ENCODE measurements around the gene APBA2. TPM values are rescaled to one million over a fixed set of nuclear protein-coding genes. Genes with fewer than 3 reads are reported as not detected.

The APBA2 gene
- total and polyA plus RNA-seq, 2 of the 13 experiments (the other 11 are each of a cell fraction or from before 2014, with no cell fraction given): 0.62 to 2.3 TPM

DNA sequence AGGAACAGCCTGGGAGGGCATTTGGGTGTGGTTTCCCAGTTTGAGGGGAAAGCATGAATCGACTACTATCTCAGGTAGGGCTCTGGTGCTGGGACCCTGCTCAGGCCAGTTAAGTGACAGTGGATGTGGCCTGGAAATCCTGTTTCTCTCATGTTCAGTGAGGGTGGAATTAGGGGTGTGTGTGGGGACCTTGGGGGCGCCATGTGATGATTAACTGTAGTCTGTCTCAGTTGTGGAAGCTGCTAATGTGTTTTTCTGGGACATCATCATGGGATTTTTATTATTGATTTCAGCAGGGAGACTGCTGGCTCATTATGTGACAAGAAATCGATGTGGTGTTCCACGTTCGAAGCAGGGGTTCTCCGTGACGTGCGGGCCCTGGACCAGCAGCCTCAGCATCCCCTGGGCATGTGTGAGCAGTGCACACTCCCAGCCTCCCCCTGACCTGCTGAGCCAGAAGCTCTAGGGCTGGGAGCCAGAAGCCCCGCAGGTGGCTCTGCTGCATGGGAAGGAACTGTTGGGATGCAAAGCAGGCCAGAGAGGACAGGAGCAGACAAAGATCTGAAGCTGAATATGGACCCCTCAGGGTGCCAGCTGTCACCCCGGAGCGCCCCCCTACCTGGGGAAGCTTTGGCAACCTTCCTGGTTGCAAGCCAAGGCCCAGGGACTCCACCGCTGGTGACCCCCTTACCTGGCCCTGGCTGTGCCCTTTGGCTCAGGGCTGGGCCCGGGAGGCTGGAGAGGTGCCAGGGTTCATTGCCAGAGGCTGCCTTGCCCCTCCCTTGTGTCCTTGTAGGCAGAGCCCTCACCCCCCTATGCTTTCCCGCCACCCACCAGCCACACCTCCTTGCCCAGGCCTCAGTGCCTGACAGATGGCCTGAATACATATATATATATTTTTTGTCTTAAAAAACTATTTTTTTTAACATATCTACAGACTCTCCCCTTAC is 149.8 kb downstream of the APBA2 start:
- 0 out of 5 replicates have a peak, but pooled peaks cover 0 to 1% of the 10 kb centered on the region in 2 experiments for H3K27me3 ChIP-seq (ENCODE audit: control insufficient read depth in 1 of 2, insufficient read depth in 2 of 2, low read length in 2 of 2)
- WGBS (ENCODE audit: low lambda C conversion rate): 22% methylated on average over 8 of the region's 14 CpGs
- DNase-seq (ENCODE audit: low spot score) (no peak), ATAC-seq (no peak), FAIRE-seq (no peak)
- H3K4me2 ChIP-seq (ENCODE audit: low read depth, low read length): no peak overlapping the region
- H3K36me3 ChIP-seq (replicated peaks in 1 of 2; ENCODE audit: control insufficient read depth in 1 of 2, insufficient read depth in 2 of 2, low read length in 2 of 2): no peaks in the 10 kb centered on the region
- H3K79me2 ChIP-seq (ENCODE audit: insufficient read depth, low read length): no peaks in the 10 kb centered on the region
- H3K4me1 ChIP-seq (ENCODE audit: insufficient read depth, low read length): no peaks in the 10 kb centered on the region
- ChIA-PET CTCF (ENCODE audit: low intra/inter-chr PET ratio, low total read pairs) (no interaction called here), POLR2A (no interaction called here)
- H3K27ac ChIP-seq (ENCODE audit: extremely low read length, insufficient read depth, low read length): no peak overlapping the region
- no peaks in the 10 kb centered on the region for H3K9me3 ChIP-seq (ENCODE audit: low read length)
- no peaks in the 10 kb centered on the region for H4K20me1 ChIP-seq (ENCODE audit: insufficient read depth, low read length)
- intact Hi-C loops (cut with micrococcal nuclease; ENCODE audit: unreplicated experiment): no loop called here
- BruUV-seq (replicated peaks): no TSS peak
- H3K9ac ChIP-seq (ENCODE audit: insufficient read depth, low read depth, low read length): no peak overlapping the region
- no peak overlapping the region for H2AFZ ChIP-seq (ENCODE audit: low read length)
- no peak overlapping the region for H3K4me3 ChIP-seq (replicated peaks in 1 of 3; ENCODE audit: insufficient read depth in 1 of 3, low read depth in 2 of 3, low read length in 3 of 3)
- in situ Hi-C loops (cut with HindIII; ENCODE audit: extremely low pct_ligation_motif_present, low pct_unique_long_range_greater_than_20kb): no loop called here
- TF ChIP-seq ZNF34 (CRISPR knock-in tag; IDR thresholded peaks at IDR 0.05; ENCODE audit: borderline replicate concordance): no peak
- TF ChIP-seq SMARCC2 (IDR thresholded peaks at IDR 0.05): no peak
- no peak for TF ChIP-seq TCF12 (IDR thresholded peaks at IDR 0.05)
- TF ChIP-seq TCF12 (CRISPR knock-in tag; IDR thresholded peaks at IDR 0.05): no peak
- TF ChIP-seq HDAC6 (IDR thresholded peaks at IDR 0.05; ENCODE audit: low read depth, low read length): no peak
- TF ChIP-seq ZNF335 (CRISPR knock-in tag; IDR thresholded peaks at IDR 0.05): no peak
- TF ChIP-seq, protein P1, sequence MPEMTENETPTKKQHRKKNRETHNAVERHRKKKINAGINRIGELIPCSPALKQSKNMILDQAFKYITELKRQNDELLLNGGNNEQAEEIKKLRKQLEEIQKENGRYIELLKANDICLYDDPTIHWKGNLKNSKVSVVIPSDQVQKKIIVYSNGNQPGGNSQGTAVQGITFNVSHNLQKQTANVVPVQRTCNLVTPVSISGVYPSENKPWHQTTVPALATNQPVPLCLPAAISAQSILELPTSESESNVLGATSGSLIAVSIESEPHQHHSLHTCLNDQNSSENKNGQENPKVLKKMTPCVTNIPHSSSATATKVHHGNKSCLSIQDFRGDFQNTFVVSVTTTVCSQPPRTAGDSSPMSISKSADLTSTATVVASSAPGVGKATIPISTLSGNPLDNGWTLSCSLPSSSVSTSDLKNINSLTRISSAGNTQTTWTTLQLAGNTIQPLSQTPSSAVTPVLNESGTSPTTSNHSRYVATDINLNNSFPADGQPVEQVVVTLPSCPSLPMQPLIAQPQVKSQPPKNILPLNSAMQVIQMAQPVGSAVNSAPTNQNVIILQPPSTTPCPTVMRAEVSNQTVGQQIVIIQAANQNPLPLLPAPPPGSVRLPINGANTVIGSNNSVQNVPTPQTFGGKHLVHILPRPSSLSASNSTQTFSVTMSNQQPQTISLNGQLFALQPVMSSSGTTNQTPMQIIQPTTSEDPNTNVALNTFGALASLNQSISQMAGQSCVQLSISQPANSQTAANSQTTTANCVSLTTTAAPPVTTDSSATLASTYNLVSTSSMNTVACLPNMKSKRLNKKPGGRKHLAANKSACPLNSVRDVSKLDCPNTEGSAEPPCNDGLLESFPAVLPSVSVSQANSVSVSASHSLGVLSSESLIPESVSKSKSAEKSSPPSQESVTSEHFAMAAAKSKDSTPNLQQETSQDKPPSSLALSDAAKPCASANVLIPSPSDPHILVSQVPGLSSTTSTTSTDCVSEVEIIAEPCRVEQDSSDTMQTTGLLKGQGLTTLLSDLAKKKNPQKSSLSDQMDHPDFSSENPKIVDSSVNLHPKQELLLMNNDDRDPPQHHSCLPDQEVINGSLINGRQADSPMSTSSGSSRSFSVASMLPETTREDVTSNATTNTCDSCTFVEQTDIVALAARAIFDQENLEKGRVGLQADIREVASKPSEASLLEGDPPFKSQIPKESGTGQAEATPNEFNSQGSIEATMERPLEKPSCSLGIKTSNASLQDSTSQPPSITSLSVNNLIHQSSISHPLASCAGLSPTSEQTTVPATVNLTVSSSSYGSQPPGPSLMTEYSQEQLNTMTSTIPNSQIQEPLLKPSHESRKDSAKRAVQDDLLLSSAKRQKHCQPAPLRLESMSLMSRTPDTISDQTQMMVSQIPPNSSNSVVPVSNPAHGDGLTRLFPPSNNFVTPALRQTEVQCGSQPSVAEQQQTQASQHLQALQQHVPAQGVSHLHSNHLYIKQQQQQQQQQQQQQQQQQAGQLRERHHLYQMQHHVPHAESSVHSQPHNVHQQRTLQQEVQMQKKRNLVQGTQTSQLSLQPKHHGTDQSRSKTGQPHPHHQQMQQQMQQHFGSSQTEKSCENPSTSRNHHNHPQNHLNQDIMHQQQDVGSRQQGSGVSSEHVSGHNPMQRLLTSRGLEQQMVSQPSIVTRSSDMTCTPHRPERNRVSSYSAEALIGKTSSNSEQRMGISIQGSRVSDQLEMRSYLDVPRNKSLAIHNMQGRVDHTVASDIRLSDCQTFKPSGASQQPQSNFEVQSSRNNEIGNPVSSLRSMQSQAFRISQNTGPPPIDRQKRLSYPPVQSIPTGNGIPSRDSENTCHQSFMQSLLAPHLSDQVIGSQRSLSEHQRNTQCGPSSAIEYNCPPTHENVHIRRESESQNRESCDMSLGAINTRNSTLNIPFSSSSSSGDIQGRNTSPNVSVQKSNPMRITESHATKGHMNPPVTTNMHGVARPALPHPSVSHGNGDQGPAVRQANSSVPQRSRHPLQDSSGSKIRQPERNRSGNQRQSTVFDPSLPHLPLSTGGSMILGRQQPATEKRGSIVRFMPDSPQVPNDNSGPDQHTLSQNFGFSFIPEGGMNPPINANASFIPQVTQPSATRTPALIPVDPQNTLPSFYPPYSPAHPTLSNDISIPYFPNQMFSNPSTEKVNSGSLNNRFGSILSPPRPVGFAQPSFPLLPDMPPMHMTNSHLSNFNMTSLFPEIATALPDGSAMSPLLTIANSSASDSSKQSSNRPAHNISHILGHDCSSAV (CRISPR knock-in tag; IDR thresholded peaks at IDR 0.05; ENCODE audit: borderline replicate concordance): no peak
- no peak for TF ChIP-seq FOSL2 (CRISPR knock-in tag; IDR thresholded peaks at IDR 0.05)
- TF ChIP-seq GLI4 (CRISPR knock-in tag; IDR thresholded peaks at IDR 0.05; ENCODE audit: borderline replicate concordance): no peak
- no peak for TF ChIP-seq HMG20A (CRISPR knock-in tag; IDR thresholded peaks at IDR 0.05; ENCODE audit: borderline replicate concordance)
- TF ChIP-seq, protein P2, sequence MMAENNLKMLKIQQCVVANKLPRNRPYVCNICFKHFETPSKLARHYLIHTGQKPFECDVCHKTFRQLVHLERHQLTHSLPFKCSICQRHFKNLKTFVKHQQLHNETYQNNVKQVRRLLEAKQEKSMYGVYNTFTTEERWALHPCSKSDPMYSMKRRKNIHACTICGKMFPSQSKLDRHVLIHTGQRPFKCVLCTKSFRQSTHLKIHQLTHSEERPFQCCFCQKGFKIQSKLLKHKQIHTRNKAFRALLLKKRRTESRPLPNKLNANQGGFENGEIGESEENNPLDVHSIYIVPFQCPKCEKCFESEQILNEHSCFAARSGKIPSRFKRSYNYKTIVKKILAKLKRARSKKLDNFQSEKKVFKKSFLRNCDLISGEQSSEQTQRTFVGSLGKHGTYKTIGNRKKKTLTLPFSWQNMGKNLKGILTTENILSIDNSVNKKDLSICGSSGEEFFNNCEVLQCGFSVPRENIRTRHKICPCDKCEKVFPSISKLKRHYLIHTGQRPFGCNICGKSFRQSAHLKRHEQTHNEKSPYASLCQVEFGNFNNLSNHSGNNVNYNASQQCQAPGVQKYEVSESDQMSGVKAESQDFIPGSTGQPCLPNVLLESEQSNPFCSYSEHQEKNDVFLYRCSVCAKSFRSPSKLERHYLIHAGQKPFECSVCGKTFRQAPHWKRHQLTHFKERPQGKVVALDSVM (CRISPR knock-in tag; IDR thresholded peaks at IDR 0.05): no peak
- no peak for TF ChIP-seq ZNF614 (CRISPR knock-in tag; IDR thresholded peaks at IDR 0.05; ENCODE audit: borderline replicate concordance)
- TF ChIP-seq SIX1 (CRISPR knock-in tag; IDR thresholded peaks at IDR 0.05; ENCODE audit: borderline replicate concordance): no peak

Data from HepG2 (cell line).